Upper lobe of left lung (tissue), 4 donors: ENCODE results near the gene GARS1.

Experiments
- EP300 ChIP-seq, 4 donors: sonication (generic); formaldehyde crosslinking; IDR thresholded peaks; one replicate each; pipeline ENCODE4 v1.5.1; 2017; ENCODE audit warnings: antibody characterized with exemption in 4 of 4, control low read depth in 2 of 4
- POLR2A ChIP-seq, 4 donors: fragments of 450-650 bp; IDR thresholded peaks; one replicate each; pipeline ENCODE4 v1.5.1; 2016 to 2017; ENCODE audit warnings: antibody characterized with exemption in 4 of 4, mild to moderate bottlenecking in 2 of 4
- POLR2AphosphoS5 ChIP-seq, 2 donors: sonication (generic); formaldehyde crosslinking; IDR thresholded peaks; one replicate each; pipeline ENCODE4 v1.5.1; 2017; ENCODE audit warnings: antibody characterized with exemption in 2 of 2
- TF ChIP-seq, protein P1 (sequence below), 6 experiments: fragments of 450-650 bp in 4 of 6; fragments of 200-600 bp in 2 of 6; sonication (generic) in 2 of 6; IDR thresholded peaks; one replicate each; pipeline ENCODE4 v1.5.1; 2016 to 2019; ENCODE audit warnings: antibody characterized with exemption in 6 of 6

DNA sequence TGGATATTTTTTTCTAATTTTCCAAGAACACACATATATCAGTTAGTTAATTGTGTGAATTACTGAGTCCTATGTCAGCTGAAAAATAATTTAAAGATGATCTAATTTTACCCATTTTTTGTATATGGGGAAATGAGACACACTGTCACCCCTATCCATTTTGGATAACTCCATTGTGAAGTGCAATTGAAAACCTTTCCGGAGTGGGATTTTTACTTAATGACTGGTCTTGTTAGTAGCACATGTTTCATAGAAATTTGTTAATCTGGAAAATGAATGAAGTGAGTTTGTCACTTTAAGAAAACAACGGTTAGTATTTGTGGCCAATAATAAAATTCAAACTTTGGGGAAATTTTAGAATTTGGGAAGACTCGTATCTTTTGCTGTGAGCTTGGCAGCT is 2.0 kb downstream of the GARS1 start:
- TF ChIP-seq POLR2AphosphoS5 (IDR thresholded peaks at IDR 0.05) (no peak), POLR2A (IDR thresholded peaks at IDR 0.05) (no peak), EP300 (IDR thresholded peaks at IDR 0.05) (no peak)
- TF ChIP-seq, protein P1, sequence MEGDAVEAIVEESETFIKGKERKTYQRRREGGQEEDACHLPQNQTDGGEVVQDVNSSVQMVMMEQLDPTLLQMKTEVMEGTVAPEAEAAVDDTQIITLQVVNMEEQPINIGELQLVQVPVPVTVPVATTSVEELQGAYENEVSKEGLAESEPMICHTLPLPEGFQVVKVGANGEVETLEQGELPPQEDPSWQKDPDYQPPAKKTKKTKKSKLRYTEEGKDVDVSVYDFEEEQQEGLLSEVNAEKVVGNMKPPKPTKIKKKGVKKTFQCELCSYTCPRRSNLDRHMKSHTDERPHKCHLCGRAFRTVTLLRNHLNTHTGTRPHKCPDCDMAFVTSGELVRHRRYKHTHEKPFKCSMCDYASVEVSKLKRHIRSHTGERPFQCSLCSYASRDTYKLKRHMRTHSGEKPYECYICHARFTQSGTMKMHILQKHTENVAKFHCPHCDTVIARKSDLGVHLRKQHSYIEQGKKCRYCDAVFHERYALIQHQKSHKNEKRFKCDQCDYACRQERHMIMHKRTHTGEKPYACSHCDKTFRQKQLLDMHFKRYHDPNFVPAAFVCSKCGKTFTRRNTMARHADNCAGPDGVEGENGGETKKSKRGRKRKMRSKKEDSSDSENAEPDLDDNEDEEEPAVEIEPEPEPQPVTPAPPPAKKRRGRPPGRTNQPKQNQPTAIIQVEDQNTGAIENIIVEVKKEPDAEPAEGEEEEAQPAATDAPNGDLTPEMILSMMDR (IDR thresholded peaks at IDR 0.05), result no peak
